CD4-positive, alpha-beta T cell (primary cell): ENCODE results near the gene SYNE3. TPM values are rescaled to one million over a fixed set of nuclear protein-coding genes. Genes with fewer than 3 reads are reported as not detected.
A peak's percentile ranks its signal among the peaks of the same experiment; 100 is the strongest.

Source experiments
- ATAC-seq: fragments of 200-7000 bp; cut with Tn5 transposase; one replicate; pipeline ENCODE4 v1.10.0; 2022; ENCODE audit warnings: mild to moderate bottlenecking; ENCODE audit not compliant: poor library complexity
- CTCF ChIA-PET: fragments of 350-600 bp; sonication (Branson Sonifier 250); formaldehyde crosslinking; loops from one replicate; lab custom pipeline; 2021; ENCODE audit warnings: antibody characterized with exemption, inconsistent platforms; lab: Charles Lee
- POLR2A ChIA-PET: fragments of 350-600 bp; sonication (Branson Sonifier 250); formaldehyde crosslinking; loops from one replicate; lab custom pipeline; 2021; ENCODE audit warnings: antibody characterized with exemption, inconsistent platforms; lab: Charles Lee
- DNase-seq, 14 experiments: peaks; one replicate each; pipeline ENCODE4 v3.0.0-alpha.2; 2013 to 2020; ENCODE audit warnings: mixed read lengths in 2 of 14
- H3K27ac ChIP-seq, 2 donors: one replicate each; pipeline versions ENCODE4 v1.5.1 to v1.7.0; 2013; ENCODE audit warnings: low read length in 2 of 2, low read depth in 1 of 2, mild to moderate bottlenecking in 1 of 2
- H3K27me3 ChIP-seq, 2 experiments: 1 replicate in 1 of 2; 2 replicates in 1 of 2; pipeline versions ENCODE4 v1.6.1 to v1.7.0; 2013; ENCODE audit warnings: low read length in 2 of 2, control low read depth in 1 of 2, mild to moderate bottlenecking in 1 of 2, moderate library complexity in 1 of 2; ENCODE audit not compliant: insufficient read depth in 2 of 2, control insufficient read depth in 1 of 2
- H3K36me3 ChIP-seq: one replicate; pipeline ENCODE4 v1.6.1; 2013; ENCODE audit warnings: low read length, control low read depth; ENCODE audit not compliant: insufficient read depth
- H3K4me1 ChIP-seq: one replicate; pipeline ENCODE4 v1.6.1; 2013; ENCODE audit warnings: low read length, control low read depth; ENCODE audit not compliant: insufficient read depth
- H3K4me3 ChIP-seq: one replicate; pipeline ENCODE4 v1.5.1; 2013; ENCODE audit warnings: mild to moderate bottlenecking, low read length, moderate library complexity
- H3K9me3 ChIP-seq, 2 experiments: 1 replicate in 1 of 2; 2 replicates in 1 of 2; pipeline versions ENCODE4 v1.6.1 to v1.7.0; 2013; ENCODE audit warnings: low read length in 2 of 2, mild to moderate bottlenecking in 2 of 2, control low read depth in 1 of 2, moderate library complexity in 1 of 2; ENCODE audit not compliant: control insufficient read depth in 1 of 2, insufficient read depth in 1 of 2
- H3K27ac Mint-ChIP-seq: one replicate; pipeline ENCODE4 v1.8.0; 2020; ENCODE audit warnings: mixed read lengths
- H3K27me3 Mint-ChIP-seq: one replicate; pipeline ENCODE4 v1.8.0; 2021; ENCODE audit warnings: mixed read lengths
- H3K36me3 Mint-ChIP-seq: one replicate; pipeline ENCODE4 v1.8.0; 2021; ENCODE audit warnings: low read depth, mixed read lengths
- H3K4me1 Mint-ChIP-seq: one replicate; pipeline ENCODE4 v1.8.0; 2021; ENCODE audit warnings: low read depth, mixed read lengths
- H3K4me3 Mint-ChIP-seq: one replicate; pipeline ENCODE4 v1.8.0; 2020; ENCODE audit warnings: mild to moderate bottlenecking, mixed read lengths
- H3K9me3 Mint-ChIP-seq: one replicate; pipeline ENCODE4 v1.8.0; 2020; ENCODE audit warnings: mixed read lengths
- CTCF ChIP-seq: fragments of 200-600 bp; IDR thresholded peaks from one replicate; pipeline ENCODE4 v1.8.0; 2022; ENCODE audit warnings: antibody characterized with exemption, mild to moderate bottlenecking
- intact Hi-C, 2 experiments: fragments of 100-400 bp; cut with DNase I in 1 of 2; cut with micrococcal nuclease in 1 of 2; formaldehyde crosslinking; loops; one replicate each; pipeline versions ENCODE4 v1.15.1 to v1.9.0; 2023 to 2025; cut with DNase I, micrococcal nuclease
- total RNA-seq, 174 experiments: library from RNA in 2 of 174; stranded (reverse) in 2 of 174; gene quantifications; one replicate each; pipeline ENCODE4 v1.2.3 and lab custom pipeline; 2021 to 2026

SYNE3 gene
- total RNA-seq, 2 experiments from 2014 or later: 29.4 to 31.4 TPM

- Mint-ChIP-seq H3K36me3 (peaks cover 83% of the 10 kb centered on the region), H3K4me3 (no peak overlapping the region), H3K4me1 (peaks cover 68% of the 10 kb centered on the region), H3K27ac (peak overlapping the region; percentile 95), H3K27me3 (no peaks in the 10 kb centered on the region), H3K9me3 (no peaks in the 10 kb centered on the region)
- intact Hi-C loops: no loop called here
- no peaks in the 10 kb centered on the region for H3K9me3 ChIP-seq
- ChIA-PET POLR2A (interaction anchor here (0.6 to 1.3 kb wide), 3 partner anchors 20 to 59 kb away, joined by 3 to 4 read pairs (median 3); partner anchors contain the start of gene SYNE3), CTCF (no interaction called here)
- ATAC-seq (no peak), DNase-seq (no peak)
- H3K36me3 ChIP-seq: peaks cover 74% of the 10 kb centered on the region
- peak overlapping the region; percentile 18 to 49 for H3K27ac ChIP-seq
- no peak overlapping the region for H3K4me3 ChIP-seq
- no peaks in the 10 kb centered on the region for H3K27me3 ChIP-seq
- TF ChIP-seq CTCF: no peak
- H3K4me1 ChIP-seq: peaks cover 52% of the 10 kb centered on the region
These were observed 48.8 kb downstream of the SYNE3 start for GRCh38 chr14:95467657-95468056.

- no peak overlapping the region for H3K4me3 ChIP-seq
- H3K4me1 ChIP-seq: peaks cover 56% of the 10 kb centered on the region
- ATAC-seq: no peak
- Mint-ChIP-seq H3K4me1 (peaks cover 69% of the 10 kb centered on the region), H3K27me3 (no peaks in the 10 kb centered on the region), H3K36me3 (peaks cover 79% of the 10 kb centered on the region), H3K27ac (peak overlapping the region; percentile 95), H3K9me3 (no peaks in the 10 kb centered on the region), H3K4me3 (no peak overlapping the region)
- ChIA-PET CTCF (no interaction called here), POLR2A (interaction anchor here (1.2 kb wide), 1 partner anchor 59 kb away, joined by 4 read pairs; no protein-coding TSS in a partner anchor)
- H3K36me3 ChIP-seq: peaks cover 69% of the 10 kb centered on the region
- H3K9me3 ChIP-seq: no peaks in the 10 kb centered on the region
- no peak for DNase-seq
- H3K27ac ChIP-seq: peak overlapping the region; percentile 80 to 84
- intact Hi-C loops: no loop called here
- no peaks in the 10 kb centered on the region for H3K27me3 ChIP-seq
- TF ChIP-seq CTCF: no peak
These were observed 49.2 kb downstream of the SYNE3 start for GRCh38 chr14:95467232-95467631.

Other genes with a start within 250 kb of the SYNE3 start
- gene CLMN, start 196.7 kb downstream of the SYNE3 start, total RNA-seq: under 1 TPM; 0.27 to 0.67 TPM
- gene GLRX5, start 18.4 kb upstream of the SYNE3 start, total RNA-seq: 10 to 100 TPM; 11.3 to 11.9 TPM
- gene TCL1B, start 169.8 kb upstream of the SYNE3 start, total RNA-seq: not detected
- gene TCL1A, start 197.5 kb upstream of the SYNE3 start, total RNA-seq: not detected